Activated CD8-positive, alpha-beta T cell treated with anti-CD3 and anti-CD28 coated beads for 36 hours (primary cell): ENCODE results near the gene MARCHF6. TPM values are rescaled to one million over a fixed set of nuclear protein-coding genes. Genes with fewer than 3 reads are reported as not detected.
"Not testable (repeated sequence)": the region's sequence is repeated elsewhere in the genome, so short reads cannot be mapped to it uniquely, and the experiment has no call there.

Experiments used
- ATAC-seq: fragments of 200-7000 bp; cut with Tn5 transposase; one replicate; pipeline ENCODE4 v1.10.0; 2021; ENCODE audit warnings: mild to moderate bottlenecking, moderate library complexity
- CTCF ChIA-PET: fragments of 350-600 bp; sonication (Branson Sonifier 250); formaldehyde crosslinking; loops from one replicate; lab custom pipeline; 2021; ENCODE audit warnings: antibody characterized with exemption; lab: Charles Lee
- POLR2A ChIA-PET: fragments of 350-600 bp; sonication (Branson Sonifier 250); formaldehyde crosslinking; loops from one replicate; lab custom pipeline; 2021; ENCODE audit warnings: antibody characterized with exemption; lab: Charles Lee
- DNase-seq: peaks from one replicate; pipeline ENCODE4 v3.0.0-alpha.2; 2020
- H3K27ac Mint-ChIP-seq: one replicate; pipeline ENCODE4 v1.8.0; 2021; ENCODE audit warnings: mild to moderate bottlenecking, mixed read lengths
- H3K27me3 Mint-ChIP-seq: one replicate; pipeline ENCODE4 v1.8.0; 2021; ENCODE audit warnings: mixed read lengths
- H3K36me3 Mint-ChIP-seq: one replicate; pipeline ENCODE4 v1.8.0; 2021; ENCODE audit warnings: low read depth, mixed read lengths
- H3K4me1 Mint-ChIP-seq: one replicate; pipeline ENCODE4 v1.8.0; 2021; ENCODE audit warnings: low read depth, mixed read lengths
- H3K4me3 Mint-ChIP-seq: one replicate; pipeline ENCODE4 v1.8.0; 2021; ENCODE audit warnings: mild to moderate bottlenecking, moderate library complexity, mixed read lengths
- H3K9me3 Mint-ChIP-seq: one replicate; pipeline ENCODE4 v1.8.0; 2021; ENCODE audit warnings: mixed read lengths
- CTCF ChIP-seq: fragments of 200-600 bp; IDR thresholded peaks from one replicate; pipeline ENCODE4 v1.8.0; 2022; ENCODE audit warnings: antibody characterized with exemption, mild to moderate bottlenecking
- intact Hi-C: fragments of 100-400 bp; cut with micrococcal nuclease; formaldehyde crosslinking; loops from one replicate; pipeline ENCODE4 v1.10.0; 2022
- total RNA-seq, 2 experiments: library from RNA; stranded (reverse); gene quantifications; one replicate each; pipeline ENCODE4 v1.2.3, GENCODE V29; 2021

The MARCHF6 gene
- total RNA-seq, 2 experiments from 2014 or later: 92.8 to 95.6 TPM

- Mint-ChIP-seq H3K4me3 (no peak overlapping the region), H3K27ac (peak overlapping the region; percentile 4), H3K9me3 (no peaks in the 10 kb centered on the region), H3K27me3 (no peaks in the 10 kb centered on the region), H3K4me1 (peaks cover 74% of the 10 kb centered on the region), H3K36me3 (peaks cover 43% of the 10 kb centered on the region)
- intact Hi-C loops: no loop called here
- no peak for DNase-seq
- no peak for ATAC-seq
- CTCF ChIA-PET: interaction anchor here (0.9 to 3.8 kb wide), 6 partner anchors 14 to 257 kb away, joined by 3 to 13 read pairs (median 3); no protein-coding TSS in a partner anchor
- POLR2A ChIA-PET: interaction anchor here (0.9 to 1.2 kb wide), 3 partner anchors 13 to 18 kb away, joined by 3 to 4 read pairs (median 3); partner anchors contain the start of gene MARCHF6
- TF ChIP-seq CTCF: no peak
These were observed 17.4 kb downstream of the MARCHF6 start for GRCh38 chr5:10370931-10371330.

- peaks cover 46% of the 10 kb centered on the region for H3K36me3 Mint-ChIP-seq
- H3K4me3 Mint-ChIP-seq, H3K27me3 Mint-ChIP-seq, ATAC-seq, H3K9me3 Mint-ChIP-seq, intact Hi-C loops, DNase-seq: not testable (repeated sequence)
- peak overlapping the region; percentile 4 for H3K27ac Mint-ChIP-seq
- POLR2A ChIA-PET: interaction anchor here (1.2 kb wide), 1 partner anchor 13 kb away, joined by 3 read pairs; no protein-coding TSS in a partner anchor
- peaks cover 77% of the 10 kb centered on the region for H3K4me1 Mint-ChIP-seq
- CTCF ChIA-PET: interaction anchor here (0.6 to 3.8 kb wide), 6 partner anchors 14 to 256 kb away, joined by 3 to 13 read pairs (median 3); no protein-coding TSS in a partner anchor
These were observed 17.9 kb downstream of the MARCHF6 start for GRCh38 chr5:10371369-10371768.

- H3K27ac Mint-ChIP-seq: peak overlapping the region; percentile 48
- H3K4me1 Mint-ChIP-seq: peaks cover 78% of the 10 kb centered on the region
- peaks cover 51% of the 10 kb centered on the region for H3K36me3 Mint-ChIP-seq
- POLR2A ChIA-PET: no interaction called here
- intact Hi-C loops: no loop called here
- ATAC-seq (no peak), DNase-seq (no peak)
- CTCF ChIA-PET: interaction anchor here (1.7 to 3.8 kb wide), 2 partner anchors 9 to 16 kb away, joined by 6 to 13 read pairs; no protein-coding TSS in a partner anchor
- no peaks in the 10 kb centered on the region for H3K27me3 Mint-ChIP-seq
- no peak for TF ChIP-seq CTCF
- no peaks in the 10 kb centered on the region for H3K9me3 Mint-ChIP-seq
- no peak overlapping the region for H3K4me3 Mint-ChIP-seq
These were observed 19.5 kb downstream of the MARCHF6 start for GRCh38 chr5:10372726-10373709.

- peaks cover 71% of the 10 kb centered on the region for H3K4me1 Mint-ChIP-seq
- CTCF ChIA-PET: interaction anchor here (1.1 to 1.7 kb wide), 2 partner anchors 10 to 17 kb away, joined by 6 read pairs; no protein-coding TSS in a partner anchor
- POLR2A ChIA-PET: no interaction called here
These were observed 20.8 kb downstream of the MARCHF6 start for GRCh38 chr5:10374046-10375022.

GRCh38 chr5:10375146-10375545 is 21.7 kb downstream of the MARCHF6 start:
- H3K27ac Mint-ChIP-seq, ATAC-seq, H3K27me3 Mint-ChIP-seq, H3K9me3 Mint-ChIP-seq, intact Hi-C loops, POLR2A ChIA-PET, DNase-seq, H3K4me3 Mint-ChIP-seq: not testable (repeated sequence)
- CTCF ChIA-PET: interaction anchor here (1.7 kb wide), 1 partner anchor 11 kb away, joined by 6 read pairs; no protein-coding TSS in a partner anchor
- H3K36me3 Mint-ChIP-seq: peaks cover 42% of the 10 kb centered on the region
- peaks cover 67% of the 10 kb centered on the region for H3K4me1 Mint-ChIP-seq

More at GRCh38 chr5:10374046-10375022, 20.8 kb downstream of the MARCHF6 start:
- intact Hi-C loops: no loop called here
- Mint-ChIP-seq H3K36me3 (peaks cover 46% of the 10 kb centered on the region), H3K4me3 (no peak overlapping the region), H3K27me3 (no peaks in the 10 kb centered on the region), H3K9me3 (no peaks in the 10 kb centered on the region), H3K27ac (peak overlapping the region; percentile 76)
- ATAC-seq (no peak), DNase-seq (no peak)
- TF ChIP-seq CTCF: no peak
